Measurements from ENCODE around the gene LRIT3. TPM values are rescaled to one million over a fixed set of nuclear protein-coding genes. Genes with fewer than 3 reads are reported as not detected.

LRIT3 gene
- total and polyA plus RNA-seq, 2 of the 13 experiments (the other 11 are each of a cell fraction or from before 2014, with no cell fraction given), result 0.03 TPM; not detected in 1

DNA sequence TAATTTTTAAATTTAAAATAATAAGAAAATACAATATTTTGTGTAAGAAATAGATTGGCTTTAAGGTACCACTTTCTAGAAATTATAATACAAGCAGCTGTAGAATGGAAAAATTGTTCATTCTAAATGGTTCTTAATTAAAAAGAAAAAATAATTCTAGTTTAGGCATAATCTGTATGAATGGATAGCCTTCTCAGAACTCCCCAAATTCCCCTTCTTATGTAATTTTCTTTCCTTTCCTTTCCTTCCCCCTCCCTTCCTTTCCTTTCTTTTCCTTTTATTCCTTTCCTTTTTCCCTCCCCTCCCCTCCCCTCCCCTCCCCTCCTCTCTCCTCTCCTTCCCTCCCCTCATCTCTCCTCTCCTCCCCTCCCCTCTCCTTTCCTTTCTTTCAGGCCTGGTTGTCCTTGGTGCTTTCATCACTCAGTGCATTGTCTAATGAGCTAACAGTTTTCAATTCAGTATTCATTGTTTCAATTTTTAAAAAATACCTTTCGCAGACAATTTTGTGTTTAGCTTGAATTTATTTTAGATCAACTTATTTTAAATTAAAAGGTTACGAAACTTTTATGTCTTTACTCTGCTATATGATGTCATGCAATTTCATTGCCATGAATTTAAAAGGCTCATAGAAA lies 28.8 kb downstream of the LRIT3 start:
- Histone ChIP-seq H3K27me3 (ENCODE audit: control insufficient read depth in 1 of 2, insufficient read depth in 2 of 2, low read length in 2 of 2) (peaks cover 0 to 8% of the 10 kb centered on the region in 2 experiments; a peak in 2 of 5 replicates), H3K4me1 (ENCODE audit: insufficient read depth, low read length) (no peaks in the 10 kb centered on the region), H3K9me3 (ENCODE audit: low read length) (no peaks in the 10 kb centered on the region), H2AFZ (ENCODE audit: low read length) (no peak overlapping the region), H4K20me1 (ENCODE audit: insufficient read depth, low read length) (no peaks in the 10 kb centered on the region), H3K79me2 (ENCODE audit: insufficient read depth, low read length) (no peaks in the 10 kb centered on the region), H3K36me3 (replicated peaks in 1 of 2; ENCODE audit: control insufficient read depth in 1 of 2, insufficient read depth in 2 of 2, low read length in 2 of 2) (no peaks in the 10 kb centered on the region), H3K4me3 (replicated peaks in 1 of 3; ENCODE audit: insufficient read depth in 1 of 3, low read depth in 2 of 3, low read length in 3 of 3) (no peak overlapping the region), H3K4me2 (ENCODE audit: low read depth, low read length) (no peak overlapping the region), H3K27ac (ENCODE audit: extremely low read length, insufficient read depth, low read length) (no peak overlapping the region), H3K9ac (ENCODE audit: insufficient read depth, low read depth, low read length) (no peak overlapping the region)
- ChIA-PET CTCF (ENCODE audit: low intra/inter-chr PET ratio, low total read pairs) (no interaction called here), POLR2A (no interaction called here)
- WGBS (ENCODE audit: low lambda C conversion rate), result 19% methylated on average over 2 of the region's 2 CpGs
- TF ChIP-seq HNRNPK (IDR thresholded peaks at IDR 0.05; ENCODE audit: low read depth, low read length, poor library complexity, severe bottlenecking) (peak; percentile 100), ATF7 (IDR thresholded peaks at IDR 0.05) (peak; percentile 72), ATF7 (CRISPR knock-in tag; IDR thresholded peaks at IDR 0.05) (no peak), PCBP1 (IDR thresholded peaks at IDR 0.05; ENCODE audit: borderline replicate concordance, low read depth, low read length) (0 out of 2 replicates have a peak, but pooled peaks have one; percentile 83), THYN1 (CRISPR knock-in tag; IDR thresholded peaks at IDR 0.05; ENCODE audit: borderline replicate concordance, low read depth) (no peak), ZNF124 (CRISPR knock-in tag; IDR thresholded peaks at IDR 0.05) (no peak), PRMT3 (CRISPR knock-in tag; IDR thresholded peaks at IDR 0.05; ENCODE audit: borderline replicate concordance, low read depth) (no peak), NKX3-1 (CRISPR knock-in tag; IDR thresholded peaks at IDR 0.05) (no peak)
- TF ChIP-seq, protein P1, sequence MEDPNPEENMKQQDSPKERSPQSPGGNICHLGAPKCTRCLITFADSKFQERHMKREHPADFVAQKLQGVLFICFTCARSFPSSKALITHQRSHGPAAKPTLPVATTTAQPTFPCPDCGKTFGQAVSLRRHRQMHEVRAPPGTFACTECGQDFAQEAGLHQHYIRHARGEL (CRISPR knock-in tag; IDR thresholded peaks at IDR 0.05), result no peak
- TF ChIP-seq, protein P2, sequence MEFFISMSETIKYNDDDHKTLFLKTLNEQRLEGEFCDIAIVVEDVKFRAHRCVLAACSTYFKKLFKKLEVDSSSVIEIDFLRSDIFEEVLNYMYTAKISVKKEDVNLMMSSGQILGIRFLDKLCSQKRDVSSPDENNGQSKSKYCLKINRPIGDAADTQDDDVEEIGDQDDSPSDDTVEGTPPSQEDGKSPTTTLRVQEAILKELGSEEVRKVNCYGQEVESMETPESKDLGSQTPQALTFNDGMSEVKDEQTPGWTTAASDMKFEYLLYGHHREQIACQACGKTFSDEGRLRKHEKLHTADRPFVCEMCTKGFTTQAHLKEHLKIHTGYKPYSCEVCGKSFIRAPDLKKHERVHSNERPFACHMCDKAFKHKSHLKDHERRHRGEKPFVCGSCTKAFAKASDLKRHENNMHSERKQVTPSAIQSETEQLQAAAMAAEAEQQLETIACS (CRISPR knock-in tag; IDR thresholded peaks at IDR 0.05), result no peak
- ATAC-seq (no peak), FAIRE-seq (no peak), DNase-seq (ENCODE audit: low spot score) (no peak)
- intact Hi-C loops (cut with micrococcal nuclease; ENCODE audit: unreplicated experiment) (no loop called here), in situ Hi-C loops (cut with HindIII; ENCODE audit: extremely low pct_ligation_motif_present, low pct_unique_long_range_greater_than_20kb) (no loop called here)
- no TSS peak for BruUV-seq (replicated peaks)

All from HepG2 (cell line).